ENCODE measurements around the gene KPNA6. TPM values are rescaled to one million over a fixed set of nuclear protein-coding genes. Genes with fewer than 3 reads are reported as not detected.

KPNA6 gene
- total RNA-seq, 3 donors from 2014 or later, result 47.1 to 70.7 (median 50.1) TPM

DNA sequence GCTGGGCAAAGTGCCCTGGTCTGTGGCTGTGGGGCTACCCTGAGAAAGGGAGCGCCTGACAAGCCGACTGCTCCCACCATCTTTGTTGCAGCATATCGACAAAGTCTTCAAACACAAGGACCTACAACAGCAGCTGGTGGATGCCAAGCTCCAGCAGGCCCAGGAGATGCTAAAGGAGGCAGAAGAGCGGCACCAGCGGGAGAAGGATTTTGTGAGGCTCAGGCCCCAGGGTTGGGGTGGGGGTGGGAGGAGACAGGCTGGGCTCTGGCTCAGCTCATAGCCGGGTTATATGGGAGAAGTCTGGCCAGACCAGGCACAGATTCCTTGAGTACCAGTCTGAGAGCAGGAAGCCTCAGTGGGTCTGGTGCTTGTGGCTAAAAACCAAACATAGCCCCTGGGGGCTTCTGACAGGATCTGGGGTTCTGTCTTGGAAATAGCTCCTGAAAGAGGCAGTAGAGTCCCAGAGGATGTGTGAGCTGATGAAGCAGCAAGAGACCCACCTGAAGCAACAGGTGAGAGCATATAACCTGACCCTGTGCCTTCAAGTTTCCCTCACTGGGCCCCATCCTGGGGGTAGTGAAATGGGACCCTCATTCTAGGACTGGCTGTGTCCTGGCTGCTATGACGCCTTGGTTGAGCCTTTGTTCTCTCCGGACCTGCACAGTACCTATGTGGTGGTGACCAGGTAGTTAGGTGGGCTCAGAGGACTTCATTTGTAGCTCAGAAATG, 84.5 kb downstream of the KPNA6 start:
- Histone ChIP-seq H3K9me3 (no peaks in the 10 kb centered on the region), H3K4me1 (ENCODE audit: low read depth) (no peaks in the 10 kb centered on the region), H3K4me3 (no peak overlapping the region), H3K36me3 (ENCODE audit: low read depth) (peaks cover 25% of the 10 kb centered on the region)
- no peak for ATAC-seq
- DNase-seq, result no peak
- intact Hi-C loops (cut with DNase I, micrococcal nuclease), result no loop called here
- TF ChIP-seq, protein P1, sequence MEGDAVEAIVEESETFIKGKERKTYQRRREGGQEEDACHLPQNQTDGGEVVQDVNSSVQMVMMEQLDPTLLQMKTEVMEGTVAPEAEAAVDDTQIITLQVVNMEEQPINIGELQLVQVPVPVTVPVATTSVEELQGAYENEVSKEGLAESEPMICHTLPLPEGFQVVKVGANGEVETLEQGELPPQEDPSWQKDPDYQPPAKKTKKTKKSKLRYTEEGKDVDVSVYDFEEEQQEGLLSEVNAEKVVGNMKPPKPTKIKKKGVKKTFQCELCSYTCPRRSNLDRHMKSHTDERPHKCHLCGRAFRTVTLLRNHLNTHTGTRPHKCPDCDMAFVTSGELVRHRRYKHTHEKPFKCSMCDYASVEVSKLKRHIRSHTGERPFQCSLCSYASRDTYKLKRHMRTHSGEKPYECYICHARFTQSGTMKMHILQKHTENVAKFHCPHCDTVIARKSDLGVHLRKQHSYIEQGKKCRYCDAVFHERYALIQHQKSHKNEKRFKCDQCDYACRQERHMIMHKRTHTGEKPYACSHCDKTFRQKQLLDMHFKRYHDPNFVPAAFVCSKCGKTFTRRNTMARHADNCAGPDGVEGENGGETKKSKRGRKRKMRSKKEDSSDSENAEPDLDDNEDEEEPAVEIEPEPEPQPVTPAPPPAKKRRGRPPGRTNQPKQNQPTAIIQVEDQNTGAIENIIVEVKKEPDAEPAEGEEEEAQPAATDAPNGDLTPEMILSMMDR (IDR thresholded peaks at IDR 0.05), result no peak

DNA sequence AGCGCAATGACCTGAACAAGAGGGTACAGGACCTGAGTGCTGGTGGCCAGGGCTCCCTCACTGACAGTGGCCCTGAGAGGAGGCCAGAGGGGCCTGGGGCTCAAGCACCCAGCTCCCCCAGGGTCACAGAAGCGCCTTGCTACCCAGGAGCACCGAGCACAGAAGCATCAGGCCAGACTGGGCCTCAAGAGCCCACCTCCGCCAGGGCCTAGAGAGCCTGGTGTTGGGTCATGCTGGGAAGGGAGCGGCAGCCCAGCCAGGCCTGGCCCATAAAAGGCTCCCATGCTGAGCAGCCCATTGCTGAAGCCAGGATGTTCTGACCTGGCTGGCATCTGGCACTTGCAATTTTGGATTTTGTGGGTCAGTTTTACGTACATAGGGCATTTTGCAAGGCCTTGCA, 87.1 kb downstream of the KPNA6 start:
- Histone ChIP-seq H3K4me1 (ENCODE audit: low read depth) (no peaks in the 10 kb centered on the region), H3K9me3 (no peaks in the 10 kb centered on the region), H3K4me3 (no peak overlapping the region), H3K36me3 (ENCODE audit: low read depth) (peaks cover 13% of the 10 kb centered on the region)
- TF ChIP-seq, protein P1 (IDR thresholded peaks at IDR 0.05), result no peak
- ATAC-seq (no peak), DNase-seq (no peak)
- intact Hi-C loops (cut with DNase I, micrococcal nuclease), result no loop called here

DNA sequence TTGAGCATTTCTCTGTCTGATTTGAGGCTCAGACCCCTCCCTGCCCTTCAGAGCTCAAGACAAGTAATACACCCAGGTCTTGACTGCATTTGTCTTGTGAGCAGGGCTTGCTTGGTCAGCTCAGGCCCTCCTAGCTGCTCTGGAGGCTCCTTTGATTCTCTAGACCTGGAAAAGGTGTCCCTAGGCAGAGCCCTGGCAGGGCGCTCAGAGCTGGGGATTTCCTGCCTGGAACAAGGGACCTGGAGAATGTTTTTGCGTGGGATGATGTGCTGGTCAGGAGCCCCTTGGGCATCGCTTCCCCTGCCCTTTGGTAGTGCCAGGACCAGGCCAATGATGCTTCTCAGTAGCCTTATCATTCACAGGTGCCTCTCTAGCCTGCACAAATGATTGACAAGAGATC, 87.7 kb downstream of the KPNA6 start:
- no peaks in the 10 kb centered on the region for H3K4me1 ChIP-seq (ENCODE audit: low read depth)
- ATAC-seq (no peak), DNase-seq (no peak)
- intact Hi-C loops (cut with DNase I, micrococcal nuclease), result no loop called here
- TF ChIP-seq, protein P1 (IDR thresholded peaks at IDR 0.05), result no peak
- H3K36me3 ChIP-seq (ENCODE audit: low read depth), result peaks cover 9% of the 10 kb centered on the region
- no peak overlapping the region for H3K4me3 ChIP-seq
- no peaks in the 10 kb centered on the region for H3K9me3 ChIP-seq

DNA sequence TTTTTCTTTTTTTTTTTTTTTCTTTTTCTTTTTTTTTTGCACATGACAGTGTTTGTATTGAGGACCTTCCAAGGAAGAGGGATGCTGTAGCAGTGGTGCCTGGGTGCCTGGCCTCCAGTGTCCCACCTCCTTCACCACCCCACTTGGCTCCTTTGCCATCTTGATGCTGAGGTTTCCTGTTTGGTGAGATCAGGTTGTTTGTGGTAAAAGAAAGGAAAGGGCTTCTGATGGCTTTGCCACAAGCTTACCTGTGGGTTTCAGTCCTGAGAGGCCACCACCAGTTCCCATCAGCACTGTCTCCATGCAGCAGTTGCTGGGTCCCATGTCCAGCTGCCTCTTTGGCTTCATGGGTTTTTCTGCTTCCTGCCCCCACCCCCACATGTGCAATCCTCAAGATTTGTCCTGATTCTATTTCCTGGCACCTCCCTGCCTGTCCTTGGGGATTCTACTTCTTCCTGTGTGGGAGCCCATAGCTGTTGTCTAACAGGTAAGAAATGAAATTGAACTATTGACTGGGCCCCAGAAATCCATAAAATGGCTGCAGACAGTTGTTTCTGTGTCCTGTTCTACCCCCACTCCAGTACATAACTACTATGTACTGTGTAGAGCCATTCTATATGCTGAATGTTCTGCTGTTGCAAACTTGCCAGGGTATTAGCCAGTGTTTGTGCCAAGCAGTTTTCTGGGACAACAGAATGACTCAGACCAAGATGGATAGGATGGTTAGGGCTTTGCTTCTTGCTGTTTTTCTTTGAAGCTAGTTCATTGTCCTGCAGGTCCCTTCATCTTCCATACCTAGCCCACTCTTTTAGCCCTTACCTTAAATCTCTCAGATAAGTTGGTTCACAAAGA, 88.3 kb downstream of the KPNA6 start:
- intact Hi-C loops (cut with DNase I, micrococcal nuclease), result no loop called here
- TF ChIP-seq, protein P1 (IDR thresholded peaks at IDR 0.05), result no peak
- H3K4me1 ChIP-seq (ENCODE audit: low read depth), result peaks cover under 1% of the 10 kb centered on the region
- H3K4me3 ChIP-seq, result no peak overlapping the region
- H3K36me3 ChIP-seq (ENCODE audit: low read depth), result peaks cover 9% of the 10 kb centered on the region
- DNase-seq (no peak), ATAC-seq (no peak)
- no peaks in the 10 kb centered on the region for H3K9me3 ChIP-seq

DNA sequence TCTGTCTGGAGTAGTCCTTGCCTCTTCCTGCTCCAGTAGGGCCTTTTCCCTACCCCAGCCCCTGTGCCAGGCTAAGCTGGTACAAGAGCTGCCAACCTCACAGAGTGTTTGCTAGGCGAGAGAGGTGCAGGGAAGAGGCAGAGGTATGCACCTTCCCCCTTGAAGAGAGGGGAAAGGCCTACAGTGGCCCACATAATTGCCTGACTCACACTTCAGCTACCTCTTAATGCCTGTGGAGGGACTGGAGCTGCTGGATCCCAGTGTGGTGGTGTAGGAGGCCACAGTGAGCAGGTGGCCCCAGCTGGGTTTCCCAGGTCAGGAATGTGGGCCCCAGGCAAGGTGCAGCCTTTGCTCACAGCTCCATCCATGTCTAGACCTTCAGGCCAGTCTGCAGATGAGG, 89.2 kb downstream of the KPNA6 start:
- H3K9me3 ChIP-seq, result no peaks in the 10 kb centered on the region
- ATAC-seq, result no peak
- H3K4me3 ChIP-seq, result no peak overlapping the region
- H3K4me1 ChIP-seq (ENCODE audit: low read depth), result peaks cover 7% of the 10 kb centered on the region
- DNase-seq, result no peak
- TF ChIP-seq, protein P1 (IDR thresholded peaks at IDR 0.05), result no peak
- intact Hi-C loops (cut with DNase I, micrococcal nuclease), result no loop called here
- peaks cover 7% of the 10 kb centered on the region for H3K36me3 ChIP-seq (ENCODE audit: low read depth)
